ENCODE measurements around the gene TRIM10. TPM values are rescaled to one million over a fixed set of nuclear protein-coding genes. Genes with fewer than 3 reads are reported as not detected.

The TRIM10 gene
- total RNA-seq, 2 donors from 2014 or later: not detected

DNA sequence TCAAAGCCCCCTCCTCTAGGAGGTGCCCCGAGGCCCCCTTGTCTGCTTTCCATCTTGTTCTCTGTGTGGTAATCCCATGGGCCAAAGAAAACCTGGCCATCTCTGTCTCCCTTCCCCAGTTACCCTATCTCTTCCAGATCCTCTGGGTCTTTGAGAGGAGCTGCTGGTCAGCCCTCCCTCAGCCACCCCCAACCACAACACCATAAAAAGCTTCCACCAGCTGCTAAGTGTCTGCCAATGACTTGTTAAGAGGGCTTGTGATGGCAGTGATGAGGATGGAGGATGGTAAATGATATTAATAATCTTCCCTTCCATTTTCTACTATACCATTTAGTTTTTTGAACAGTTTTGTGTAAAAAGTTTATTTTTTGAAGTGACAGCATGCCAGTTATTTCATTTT, 34.9 kb upstream of the TRIM10 start:
- no peaks in the 10 kb centered on the region for H3K9me3 ChIP-seq
- H3K27me3 ChIP-seq (replicated peaks; ENCODE audit: insufficient read depth): no peaks in the 10 kb centered on the region
- ATAC-seq (ENCODE audit: insufficient number of reproducible peaks, low FRiP score, low read depth) (no peak), DNase-seq (ENCODE audit: low spot score) (no peak)
- TF ChIP-seq, protein P1, sequence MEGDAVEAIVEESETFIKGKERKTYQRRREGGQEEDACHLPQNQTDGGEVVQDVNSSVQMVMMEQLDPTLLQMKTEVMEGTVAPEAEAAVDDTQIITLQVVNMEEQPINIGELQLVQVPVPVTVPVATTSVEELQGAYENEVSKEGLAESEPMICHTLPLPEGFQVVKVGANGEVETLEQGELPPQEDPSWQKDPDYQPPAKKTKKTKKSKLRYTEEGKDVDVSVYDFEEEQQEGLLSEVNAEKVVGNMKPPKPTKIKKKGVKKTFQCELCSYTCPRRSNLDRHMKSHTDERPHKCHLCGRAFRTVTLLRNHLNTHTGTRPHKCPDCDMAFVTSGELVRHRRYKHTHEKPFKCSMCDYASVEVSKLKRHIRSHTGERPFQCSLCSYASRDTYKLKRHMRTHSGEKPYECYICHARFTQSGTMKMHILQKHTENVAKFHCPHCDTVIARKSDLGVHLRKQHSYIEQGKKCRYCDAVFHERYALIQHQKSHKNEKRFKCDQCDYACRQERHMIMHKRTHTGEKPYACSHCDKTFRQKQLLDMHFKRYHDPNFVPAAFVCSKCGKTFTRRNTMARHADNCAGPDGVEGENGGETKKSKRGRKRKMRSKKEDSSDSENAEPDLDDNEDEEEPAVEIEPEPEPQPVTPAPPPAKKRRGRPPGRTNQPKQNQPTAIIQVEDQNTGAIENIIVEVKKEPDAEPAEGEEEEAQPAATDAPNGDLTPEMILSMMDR (IDR thresholded peaks at IDR 0.05): no peak
- H3K4me3 ChIP-seq: no peak overlapping the region
- H3K4me1 ChIP-seq (ENCODE audit: control insufficient read depth in 1 of 2, low read depth in 2 of 2): no peaks in the 10 kb centered on the region
- H3K36me3 ChIP-seq: peaks cover 22% of the 10 kb centered on the region
- H3K27ac ChIP-seq: no peak overlapping the region

DNA sequence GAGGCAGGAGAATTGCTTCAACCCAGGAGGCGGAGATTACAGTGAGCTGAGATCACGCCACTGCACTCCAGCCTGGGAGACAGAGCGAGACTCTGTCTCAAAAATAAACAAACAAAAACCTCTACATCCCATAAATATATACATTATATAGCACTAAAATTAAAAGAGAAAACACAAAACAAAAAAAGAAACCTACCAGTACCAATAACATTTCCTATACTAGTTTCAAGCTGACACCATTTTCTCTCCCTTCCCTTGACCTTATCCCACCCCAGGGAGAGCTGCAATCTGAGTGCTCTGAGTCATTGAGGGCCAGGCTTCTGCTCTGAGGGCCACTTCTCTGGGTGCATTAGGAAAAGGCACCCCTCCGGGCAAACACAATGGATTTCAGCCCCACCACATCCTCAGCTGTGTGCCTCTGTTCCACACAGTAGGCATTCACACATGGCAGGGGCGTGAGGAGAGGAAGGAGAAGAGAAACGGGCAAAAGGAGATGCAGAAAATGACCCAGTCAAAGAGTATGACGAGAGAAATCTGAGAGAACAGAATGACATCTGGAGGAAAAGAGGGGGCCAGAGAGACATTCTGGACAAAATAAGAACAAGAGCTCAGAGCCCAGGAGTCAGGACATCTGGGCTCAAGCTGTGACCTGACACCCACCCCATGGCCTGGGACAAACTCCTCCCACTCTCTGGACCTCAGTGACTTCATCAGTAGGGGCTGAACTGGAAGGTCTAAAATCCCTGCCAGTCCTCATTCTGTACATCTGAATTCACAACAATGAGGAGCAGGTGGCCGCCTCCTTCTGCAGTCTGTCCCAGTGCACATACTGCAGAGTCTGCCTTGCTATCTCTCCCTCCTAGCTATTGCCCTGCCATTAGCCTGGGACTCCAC, 34.0 kb upstream of the TRIM10 start:
- DNase-seq (ENCODE audit: low spot score) (no peak), ATAC-seq (ENCODE audit: insufficient number of reproducible peaks, low FRiP score, low read depth) (no peak)
- TF ChIP-seq, protein P1 (IDR thresholded peaks at IDR 0.05): no peak
- no peaks in the 10 kb centered on the region for H3K9me3 ChIP-seq
- no peaks in the 10 kb centered on the region for H3K4me1 ChIP-seq (ENCODE audit: control insufficient read depth in 1 of 2, low read depth in 2 of 2)
- no peak overlapping the region for H3K4me3 ChIP-seq
- H3K27me3 ChIP-seq (replicated peaks; ENCODE audit: insufficient read depth): no peaks in the 10 kb centered on the region
- peaks cover 24% of the 10 kb centered on the region for H3K36me3 ChIP-seq
- no peak overlapping the region for H3K27ac ChIP-seq

DNA sequence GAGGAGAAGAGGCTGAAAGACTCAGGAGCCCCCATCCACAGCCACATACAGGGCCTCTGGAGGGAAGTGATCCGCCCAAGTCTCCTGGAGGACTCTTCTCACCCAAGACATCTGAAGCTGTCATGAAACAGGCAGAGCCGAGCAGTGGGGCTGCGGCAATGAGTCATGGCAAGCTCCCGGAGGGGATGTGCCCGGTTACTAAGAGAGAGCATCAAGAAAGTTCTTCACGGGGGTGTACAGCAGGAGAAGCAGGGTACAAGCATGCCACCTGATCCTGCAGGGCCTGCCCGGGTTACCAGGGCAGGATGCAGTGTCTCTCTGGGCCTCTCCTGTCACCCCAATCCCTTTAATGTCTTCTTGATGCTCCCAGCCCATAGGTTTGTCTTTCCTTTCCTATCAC, 31.1 kb upstream of the TRIM10 start:
- Histone ChIP-seq H3K4me1 (ENCODE audit: control insufficient read depth in 1 of 2, low read depth in 2 of 2) (no peaks in the 10 kb centered on the region), H3K27ac (no peak overlapping the region), H3K27me3 (replicated peaks; ENCODE audit: insufficient read depth) (no peaks in the 10 kb centered on the region), H3K9me3 (no peaks in the 10 kb centered on the region), H3K36me3 (peaks cover 34% of the 10 kb centered on the region), H3K4me3 (no peak overlapping the region)
- ATAC-seq (ENCODE audit: insufficient number of reproducible peaks, low FRiP score, low read depth) (no peak), DNase-seq (ENCODE audit: low spot score) (no peak)
- TF ChIP-seq, protein P1 (IDR thresholded peaks at IDR 0.05): no peak

DNA sequence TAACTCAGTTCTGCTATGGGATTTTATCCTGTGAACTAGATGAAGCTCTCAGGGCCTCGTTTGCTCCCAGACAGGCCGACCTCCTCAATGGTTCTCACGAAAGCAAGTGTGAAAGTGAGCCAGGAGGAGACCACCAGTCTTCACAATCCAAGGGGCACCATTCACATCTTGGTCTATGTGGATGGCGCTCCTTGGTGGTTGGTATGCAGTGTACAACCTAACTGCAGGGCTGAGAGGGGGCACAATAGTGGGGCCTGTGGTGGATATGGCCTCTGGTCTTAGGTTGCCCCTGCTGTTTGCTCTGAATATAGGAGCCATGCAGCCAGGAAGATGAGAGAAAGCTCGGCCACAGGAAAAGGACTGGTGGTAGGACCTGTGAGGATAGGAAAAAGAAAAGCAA, 27.5 kb upstream of the TRIM10 start:
- no peak for DNase-seq (ENCODE audit: low spot score)
- no peaks in the 10 kb centered on the region for H3K27me3 ChIP-seq (replicated peaks; ENCODE audit: insufficient read depth)
- no peak overlapping the region for H3K27ac ChIP-seq
- H3K4me3 ChIP-seq: no peak overlapping the region
- H3K36me3 ChIP-seq: peaks cover 35% of the 10 kb centered on the region
- no peak for ATAC-seq (ENCODE audit: insufficient number of reproducible peaks, low FRiP score, low read depth)
- H3K4me1 ChIP-seq (ENCODE audit: control insufficient read depth in 1 of 2, low read depth in 2 of 2): no peaks in the 10 kb centered on the region
- no peaks in the 10 kb centered on the region for H3K9me3 ChIP-seq
- TF ChIP-seq, protein P1 (IDR thresholded peaks at IDR 0.05): no peak

DNA sequence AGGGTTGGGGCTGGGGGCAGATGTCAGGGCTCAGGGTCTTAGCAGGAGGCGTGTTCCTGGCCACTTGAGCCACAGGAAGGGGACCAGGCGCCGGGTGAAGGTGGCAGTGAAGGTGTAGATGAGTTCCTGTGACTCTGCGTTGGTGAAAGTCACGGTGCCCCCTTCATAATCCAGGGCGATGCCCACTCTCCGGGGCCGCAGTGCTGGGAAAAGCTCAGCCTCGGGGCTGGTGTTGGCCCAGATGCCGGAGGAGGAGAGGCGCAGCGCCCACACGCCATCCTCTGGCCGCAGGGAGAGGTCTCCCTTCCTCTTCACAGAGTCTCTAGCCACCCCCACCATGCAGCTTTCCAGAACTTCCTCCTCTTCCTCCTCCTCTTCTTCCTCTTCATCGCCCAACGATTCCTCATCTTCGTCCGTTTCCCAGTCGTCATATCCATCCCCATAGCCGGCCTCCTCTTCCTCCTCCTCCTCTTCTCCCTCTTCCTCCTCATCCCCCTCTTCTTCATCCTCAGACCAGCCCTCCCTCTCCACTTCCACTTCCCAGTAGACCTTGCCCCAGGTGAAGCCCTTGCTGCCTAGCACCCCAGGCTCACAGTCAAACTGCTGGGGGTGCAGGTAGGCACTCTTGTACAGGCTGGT, 25.0 kb upstream of the TRIM10 start:
- TF ChIP-seq, protein P1 (IDR thresholded peaks at IDR 0.05): no peak
- Histone ChIP-seq H3K27ac (no peak overlapping the region), H3K27me3 (replicated peaks; ENCODE audit: insufficient read depth) (no peaks in the 10 kb centered on the region), H3K9me3 (no peaks in the 10 kb centered on the region), H3K4me1 (ENCODE audit: control insufficient read depth in 1 of 2, low read depth in 2 of 2) (no peaks in the 10 kb centered on the region), H3K36me3 (peaks cover 35% of the 10 kb centered on the region), H3K4me3 (no peak overlapping the region)
- DNase-seq (ENCODE audit: low spot score) (no peak), ATAC-seq (ENCODE audit: insufficient number of reproducible peaks, low FRiP score, low read depth) (no peak)
